Hepatocyte (in vitro differentiated cells): Measurements from ENCODE around the gene CDKN2AIPNL.

Experiments used
- CTCF ChIP-seq: fragments of 200-600 bp; sonication (generic); IDR thresholded peaks from 2 replicates; pipeline ENCODE4 v1.5.1; 2016; ENCODE audit warnings: antibody characterized with exemption, mild to moderate bottlenecking; ENCODE audit not compliant: poor library complexity
- EZH2 ChIP-seq: fragments of 200-600 bp; sonication (generic); IDR thresholded peaks from 2 replicates; pipeline ENCODE4 v1.6.1; 2016; ENCODE audit warnings: antibody characterized with exemption, mild to moderate bottlenecking, borderline replicate concordance

DNA sequence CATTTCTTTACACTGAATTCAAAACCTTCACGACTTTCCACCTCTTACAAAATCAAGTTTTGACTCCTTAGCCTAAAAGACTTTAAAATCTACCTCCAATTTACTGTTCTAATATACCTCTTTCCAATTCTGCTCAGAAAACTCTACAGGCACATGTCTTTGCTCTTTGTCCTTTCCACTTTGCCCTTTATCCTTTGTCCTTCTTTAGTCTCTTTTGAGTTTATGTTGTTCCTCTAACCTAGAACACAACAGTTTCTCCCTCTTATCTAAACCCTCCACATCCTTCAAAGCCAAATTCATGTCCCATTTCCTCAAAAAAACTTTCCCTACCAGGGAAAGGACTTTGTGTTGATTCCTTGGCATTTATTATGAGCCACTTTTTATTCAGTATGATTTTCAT, 46.1 kb downstream of the CDKN2AIPNL start:
- TF ChIP-seq CTCF (no peak), EZH2 (no peak)
